Transverse colon (tissue), 4 donors: ENCODE data around the gene CYP46A1. TPM values are rescaled to one million over a fixed set of nuclear protein-coding genes. Genes with fewer than 3 reads are reported as not detected.
"Not testable (repeated sequence)": the region's sequence is repeated elsewhere in the genome, so short reads cannot be mapped to it uniquely, and the experiment has no call there.

Source experiments
- DNase-seq: peaks from one replicate; pipeline ENCODE4 v3.0.0-alpha.2; 2019
- H3K27ac ChIP-seq, 4 donors: fragments of 200-600 bp; sonication (generic); 2 replicates each; pipeline ENCODE4 v1.5.1; 2016 to 2018; ENCODE audit warnings: inconsistent platforms in 4 of 4
- H3K27me3 ChIP-seq: fragments of 200-600 bp; sonication (generic); 2 replicates; pipeline ENCODE4 v1.5.1; 2017; ENCODE audit warnings: inconsistent platforms
- H3K36me3 ChIP-seq, 4 donors: fragments of 200-600 bp; sonication (generic); 2 replicates each; pipeline ENCODE4 v1.5.1; 2017 to 2019; ENCODE audit warnings: inconsistent platforms in 4 of 4
- H3K4me1 ChIP-seq, 4 donors: fragments of 200-600 bp; sonication (generic); 2 replicates each; pipeline ENCODE4 v1.5.1; 2017 to 2020; ENCODE audit warnings: inconsistent platforms in 4 of 4
- H3K4me3 ChIP-seq, 4 donors: fragments of 200-600 bp; sonication (generic); 1 replicate in 1 of 4; 2 replicates in 3 of 4; pipeline versions ENCODE4 v1.5.1 to v1.6.1; 2017 to 2019; ENCODE audit warnings: inconsistent platforms in 4 of 4
- H3K9me3 ChIP-seq, 2 donors: fragments of 200-600 bp; sonication (generic); 2 replicates each; pipeline ENCODE4 v1.5.1; 2017 to 2019; ENCODE audit warnings: inconsistent platforms in 2 of 2
- CTCF ChIP-seq, 5 experiments: fragments of 200-600 bp in 3 of 5; fragments of 450-650 bp in 2 of 5; sonication (generic) in 3 of 5; IDR thresholded peaks; 1 replicate in 2 of 5; 2 replicates in 3 of 5; pipeline ENCODE4 v1.5.1; 2016 to 2017; ENCODE audit warnings: antibody characterized with exemption in 5 of 5, inconsistent platforms in 3 of 5, mild to moderate bottlenecking in 2 of 5, moderate library complexity in 1 of 5
- EP300 ChIP-seq: sonication (generic); formaldehyde crosslinking; IDR thresholded peaks from one replicate; pipeline ENCODE4 v1.6.1; 2017; ENCODE audit warnings: antibody characterized with exemption, low read depth
- POLR2A ChIP-seq: fragments of 450-650 bp; IDR thresholded peaks from one replicate; pipeline ENCODE4 v1.6.1; 2016; ENCODE audit warnings: antibody characterized with exemption, mild to moderate bottlenecking, moderate library complexity
- POLR2AphosphoS5 ChIP-seq, 3 donors: sonication (generic); formaldehyde crosslinking; IDR thresholded peaks; one replicate each; pipeline ENCODE4 v1.6.1; 2016; ENCODE audit warnings: antibody characterized with exemption in 3 of 3
- WGBS, 2 donors: methylation state at CpG; one replicate each; pipeline ENCODE4 v1.1.5; 2018; ENCODE audit warnings: low coverage in 1 of 2; 5-methylcytosine and 5-hydroxymethylcytosine counted together
- in situ Hi-C, 4 donors: fragments of 200-750 bp; cut with MboI; loops; one replicate each; pipeline versions ENCODE4 v1.15.0 to v1.15.1; 2017; ENCODE audit warnings: low sequenced_read_pairs in 3 of 4, low pct_ligation_motif_present in 1 of 4, low pct_unique_long_range_greater_than_20kb in 1 of 4
- intact Hi-C: fragments of 100-400 bp; cut with DNase I; formaldehyde crosslinking; loops from one replicate; pipeline ENCODE4 v1.15.1; 2023; ENCODE audit warnings: low total_unique reads
- total RNA-seq, 4 donors: library from RNA; depleted of rRNA; stranded (reverse); fragments of >200 nt; gene quantifications; one replicate each; pipeline ENCODE4 v1.1.0, GENCODE V29; 2016

Gene CYP46A1
- total RNA-seq, 4 donors from 2014 or later, result 0.27 to 0.75 (median 0.52) TPM

GRCh38 chr14:99759546-99759925 lies 75.4 kb downstream of the CYP46A1 start:
- Histone ChIP-seq H3K4me1 (peaks cover 17 to 32% (median 21%) of the 10 kb centered on the region in 4 donors), H3K36me3 (no peaks in the 10 kb centered on the region), H3K27me3 (no peaks in the 10 kb centered on the region), H3K4me3 (no peak overlapping the region), H3K9me3 (no peaks in the 10 kb centered on the region), H3K27ac (peak overlapping the region; percentile 41 to 83 (median 76))
- intact Hi-C loops, result no loop called here
- 56 to 100% methylated on average over 2 to 9 of the region's 9 CpGs for WGBS, 2 donors
- in situ Hi-C loops, result no loop called here
- no peak for DNase-seq
- TF ChIP-seq POLR2AphosphoS5 (IDR thresholded peaks at IDR 0.05) (no peak), CTCF (IDR thresholded peaks at IDR 0.05) (no peak), EP300 (no peak), POLR2A (no peak)

DNA sequence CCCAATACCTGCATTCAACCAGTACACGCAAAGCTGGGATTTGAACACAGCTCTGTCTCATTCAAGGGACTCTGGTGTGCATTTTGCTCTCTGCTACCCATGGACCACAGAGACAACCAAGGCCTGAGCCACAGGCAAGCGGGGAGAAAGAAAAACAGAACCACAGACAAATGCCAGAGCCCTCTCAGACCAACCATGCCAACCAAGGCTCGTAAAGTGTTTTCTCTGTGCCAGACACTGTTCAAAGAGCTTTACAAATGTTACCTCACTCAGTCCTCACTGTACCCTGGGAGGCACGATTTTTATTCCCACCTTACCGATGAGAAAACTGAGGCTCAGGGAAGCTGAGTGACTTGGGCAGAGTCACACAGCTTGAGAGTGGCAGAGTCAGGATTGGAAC lies 76.7 kb downstream of the CYP46A1 start:
- 75 to 82% methylated on average over 2 to 5 of the region's 5 CpGs for WGBS, 2 donors
- no peaks in the 10 kb centered on the region for H3K27me3 ChIP-seq
- H3K4me3 ChIP-seq, result no peak overlapping the region
- DNase-seq, result no peak
- no peaks in the 10 kb centered on the region for H3K9me3 ChIP-seq
- in situ Hi-C loops, result no loop called here
- intact Hi-C loops, result no loop called here
- no peaks in the 10 kb centered on the region for H3K36me3 ChIP-seq
- H3K27ac ChIP-seq, result peak overlapping the region; percentile 30 to 83 (median 76)
- TF ChIP-seq POLR2A, result no peak
- no peak for TF ChIP-seq CTCF (IDR thresholded peaks at IDR 0.05)
- TF ChIP-seq POLR2AphosphoS5 (IDR thresholded peaks at IDR 0.05), result peak in 2 of 3 donors; percentile 40 to 52
- no peak for TF ChIP-seq EP300
- H3K4me1 ChIP-seq, result peaks cover 7 to 20% (median 15%) of the 10 kb centered on the region in 4 donors

- not testable (repeated sequence) for H3K27me3 ChIP-seq
- WGBS, 2 donors, result 63 to 71% methylated on average over 4 of the region's 4 CpGs
Observed at GRCh38 chr14:99762911-99763310, 78.8 kb downstream of the CYP46A1 start.

DNA sequence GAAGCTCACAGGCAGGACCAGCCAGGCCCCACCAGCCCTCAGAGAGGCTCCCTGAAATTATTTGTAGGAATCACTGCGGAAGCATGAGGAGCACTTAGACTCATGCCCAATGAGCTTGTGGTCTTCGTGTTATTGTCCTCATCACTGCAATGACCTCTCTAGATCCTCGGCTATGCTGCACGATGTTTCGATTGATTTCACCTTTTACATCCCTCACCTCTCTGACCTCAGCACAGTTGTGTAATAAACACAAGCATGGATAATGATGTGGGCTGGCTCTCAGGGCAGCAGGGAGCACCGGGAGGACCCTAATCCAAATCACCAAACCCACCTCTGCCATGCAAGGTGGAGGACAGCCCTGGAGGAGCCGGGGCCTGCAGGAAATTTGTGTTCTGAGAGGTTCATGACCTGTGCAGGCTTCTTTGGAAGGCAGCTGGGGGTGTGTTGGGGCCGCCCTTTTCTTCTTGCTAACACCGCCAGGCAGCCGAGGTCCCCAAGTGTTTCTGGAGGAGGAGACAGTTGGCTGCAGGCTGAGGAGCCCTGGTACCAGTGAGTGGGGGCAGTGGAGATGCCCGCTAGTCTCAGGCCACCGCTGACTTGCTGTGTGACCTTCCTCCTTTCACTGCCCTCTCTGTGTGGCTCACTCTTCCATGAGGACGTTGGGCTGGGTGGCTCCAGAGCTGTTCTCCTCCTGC lies 79.6 kb downstream of the CYP46A1 start:
- H3K4me1 ChIP-seq, result peaks cover 0 to 12% (median under 1%) of the 10 kb centered on the region in 4 donors
- intact Hi-C loops (no loop called here), in situ Hi-C loops (no loop called here)
- DNase-seq, result no peak
- no peaks in the 10 kb centered on the region for H3K9me3 ChIP-seq
- no peaks in the 10 kb centered on the region for H3K36me3 ChIP-seq
- no peaks in the 10 kb centered on the region for H3K27me3 ChIP-seq
- TF ChIP-seq POLR2AphosphoS5 (IDR thresholded peaks at IDR 0.05) (no peak), EP300 (no peak)
- H3K27ac ChIP-seq, result no peak overlapping the region
- 80% methylated on average over 13 of the region's 13 CpGs; no CpG with 5 or more reads in 1 of the 2 donors for WGBS, 2 donors
- no peak overlapping the region for H3K4me3 ChIP-seq

More at GRCh38 chr14:99762911-99763310, 78.8 kb downstream of the CYP46A1 start:
- H3K36me3 ChIP-seq, H3K27ac ChIP-seq, H3K9me3 ChIP-seq, intact Hi-C loops, DNase-seq, H3K4me3 ChIP-seq, in situ Hi-C loops: not testable (repeated sequence)
- H3K4me1 ChIP-seq, result peaks cover 0 to 17% (median 6%) of the 10 kb centered on the region in 4 donors

DNA sequence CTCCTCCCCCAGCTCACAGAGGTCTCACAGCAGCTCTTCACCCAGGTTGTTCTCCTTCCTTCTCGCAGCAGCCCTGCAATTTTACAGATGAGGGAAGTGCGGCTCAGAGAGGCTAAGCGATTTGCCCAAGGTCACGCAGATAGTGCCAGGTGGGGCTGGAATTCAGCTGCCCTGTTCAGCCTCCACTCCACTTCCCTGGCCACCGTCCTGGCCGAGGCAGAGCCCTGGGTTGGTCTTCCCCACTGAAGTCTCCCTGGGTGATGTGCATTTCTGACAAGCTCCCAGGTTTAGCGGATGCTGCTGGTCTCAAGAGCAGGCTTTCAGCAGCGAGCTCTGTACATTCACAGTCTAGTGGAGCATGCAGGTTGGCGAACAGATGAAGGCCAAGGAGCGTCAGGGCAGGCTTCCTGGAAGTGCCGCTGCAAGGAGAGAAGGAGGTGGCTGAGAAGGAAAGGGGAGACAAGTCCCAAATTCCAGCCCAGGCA lies 80.2 kb downstream of the CYP46A1 start:
- Histone ChIP-seq H3K4me1 (peaks cover 0 to 12% (median 0%) of the 10 kb centered on the region in 4 donors), H3K36me3 (no peaks in the 10 kb centered on the region), H3K4me3 (no peak overlapping the region), H3K27me3 (no peaks in the 10 kb centered on the region), H3K9me3 (no peaks in the 10 kb centered on the region), H3K27ac (no peak overlapping the region)
- in situ Hi-C loops (no loop called here), intact Hi-C loops (no loop called here)
- 76% methylated on average over 11 of the region's 11 CpGs; no CpG with 5 or more reads in 1 of the 2 donors for WGBS, 2 donors
- no peak for DNase-seq
- no peak for TF ChIP-seq POLR2A
- TF ChIP-seq EP300, result no peak
- no peak for TF ChIP-seq POLR2AphosphoS5 (IDR thresholded peaks at IDR 0.05)
- TF ChIP-seq CTCF (IDR thresholded peaks at IDR 0.05), result no peak
